Activated T-helper 2 cell treated with anti-CD3 and anti-CD28 coated beads, Interferon-gamma antibody, Interleukin-2, Interleukin-4, amounts not matched to agents 10 μg/mL and 5 μg/mL and 100 μg/mL, durations not matched to agents 14 hours and 24 hours and 36 hours (primary cell): Measurements from ENCODE around the gene ATF1. TPM values are rescaled to one million over a fixed set of nuclear protein-coding genes. Genes with fewer than 3 reads are reported as not detected.

ENCODE experiments used
- DNase-seq: peaks from one replicate; pipeline ENCODE4 v3.0.0; 2021; ENCODE audit warnings: low spot score
- H3K27ac Mint-ChIP-seq: one replicate; pipeline ENCODE4 v1.8.0; 2021; ENCODE audit warnings: mixed read lengths
- H3K27me3 Mint-ChIP-seq: one replicate; pipeline ENCODE4 v1.8.0; 2021; ENCODE audit warnings: low read depth, mixed read lengths
- H3K36me3 Mint-ChIP-seq: one replicate; pipeline ENCODE4 v1.8.0; 2021; ENCODE audit warnings: low read depth, mixed read lengths
- H3K4me1 Mint-ChIP-seq: one replicate; pipeline ENCODE4 v1.8.0; 2021; ENCODE audit warnings: low read depth, mixed read lengths
- H3K4me3 Mint-ChIP-seq: one replicate; pipeline ENCODE4 v1.8.0; 2021; ENCODE audit warnings: low read depth, mild to moderate bottlenecking, moderate library complexity, mixed read lengths
- H3K9me3 Mint-ChIP-seq: one replicate; pipeline ENCODE4 v1.8.0; 2021; ENCODE audit warnings: mixed read lengths
- intact Hi-C: fragments of 100-400 bp; cut with micrococcal nuclease; formaldehyde crosslinking; loops from one replicate; pipeline ENCODE4 v1.15.1; 2023
- total RNA-seq: library from RNA; stranded (reverse); gene quantifications from 2 replicates; pipeline ENCODE4 v1.2.3, GENCODE V29; 2022

ATF1 gene
- total RNA-seq, 1 donor from 2014 or later: 63.0 TPM

- Mint-ChIP-seq H3K9me3 (no peaks in the 10 kb centered on the region), H3K4me3 (no peak overlapping the region), H3K27me3 (no peaks in the 10 kb centered on the region), H3K4me1 (no peaks in the 10 kb centered on the region), H3K27ac (no peak overlapping the region), H3K36me3 (peaks cover 54% of the 10 kb centered on the region)
- intact Hi-C loops: loop anchor here (10.0 kb wide), 1 partner anchor 230 kb away; the partner anchor contains the start of gene DIP2B
- no peak for DNase-seq
Measured at GRCh38 chr12:50734409-50735263, 29.3 kb upstream of the ATF1 start.

GRCh38 chr12:50739611-50740010 is 24.3 kb upstream of the ATF1 start:
- H3K27ac Mint-ChIP-seq: peak overlapping the region; percentile 74

GRCh38 chr12:50740307-50740706 is 23.6 kb upstream of the ATF1 start:
- Mint-ChIP-seq H3K9me3 (no peaks in the 10 kb centered on the region), H3K4me3 (no peak overlapping the region), H3K4me1 (no peaks in the 10 kb centered on the region), H3K27me3 (no peaks in the 10 kb centered on the region), H3K27ac (peak overlapping the region; percentile 74), H3K36me3 (peaks cover 58% of the 10 kb centered on the region)
- DNase-seq: no peak
- intact Hi-C loops: no loop called here

More at GRCh38 chr12:50739611-50740010, 24.3 kb upstream of the ATF1 start:
- intact Hi-C loops: loop anchor here (10.0 kb wide), 1 partner anchor 235 kb away; the partner anchor contains the start of gene DIP2B
- no peaks in the 10 kb centered on the region for H3K27me3 Mint-ChIP-seq
- H3K4me3 Mint-ChIP-seq: no peak overlapping the region
- H3K36me3 Mint-ChIP-seq: peaks cover 62% of the 10 kb centered on the region
- no peaks in the 10 kb centered on the region for H3K9me3 Mint-ChIP-seq
- no peaks in the 10 kb centered on the region for H3K4me1 Mint-ChIP-seq
- DNase-seq: no peak

- H3K4me3 Mint-ChIP-seq: no peak overlapping the region
- H3K36me3 Mint-ChIP-seq: peaks cover 54% of the 10 kb centered on the region
- no peaks in the 10 kb centered on the region for H3K9me3 Mint-ChIP-seq
- H3K27ac Mint-ChIP-seq: no peak overlapping the region
- intact Hi-C loops: no loop called here
- no peaks in the 10 kb centered on the region for H3K4me1 Mint-ChIP-seq
- H3K27me3 Mint-ChIP-seq: no peaks in the 10 kb centered on the region
- no peak for DNase-seq
Measured at GRCh38 chr12:50742776-50743175, 21.1 kb upstream of the ATF1 start.

- no peak for DNase-seq
- no peaks in the 10 kb centered on the region for H3K4me1 Mint-ChIP-seq
- no peaks in the 10 kb centered on the region for H3K27me3 Mint-ChIP-seq
- no peak overlapping the region for H3K27ac Mint-ChIP-seq
- intact Hi-C loops: no loop called here
- no peaks in the 10 kb centered on the region for H3K9me3 Mint-ChIP-seq
- H3K36me3 Mint-ChIP-seq: peaks cover 40% of the 10 kb centered on the region
- H3K4me3 Mint-ChIP-seq: no peak overlapping the region
Measured at GRCh38 chr12:50745861-50746260, 18.0 kb upstream of the ATF1 start.

- Mint-ChIP-seq H3K4me3 (no peak overlapping the region), H3K27ac (no peak overlapping the region), H3K4me1 (no peaks in the 10 kb centered on the region), H3K9me3 (no peaks in the 10 kb centered on the region), H3K36me3 (peaks cover 35% of the 10 kb centered on the region), H3K27me3 (no peaks in the 10 kb centered on the region)
- intact Hi-C loops: no loop called here
- no peak for DNase-seq
Measured at GRCh38 chr12:50746431-50746830, 17.5 kb upstream of the ATF1 start.

GRCh38 chr12:50747817-50748216 is 16.1 kb upstream of the ATF1 start:
- Mint-ChIP-seq H3K27ac (no peak overlapping the region), H3K9me3 (no peaks in the 10 kb centered on the region), H3K4me1 (no peaks in the 10 kb centered on the region), H3K36me3 (peaks cover 24% of the 10 kb centered on the region), H3K4me3 (no peak overlapping the region), H3K27me3 (no peaks in the 10 kb centered on the region)
- DNase-seq: no peak
- intact Hi-C loops: no loop called here

GRCh38 chr12:50749459-50749882 is 14.4 kb upstream of the ATF1 start:
- H3K9me3 Mint-ChIP-seq: no peaks in the 10 kb centered on the region
- no peak for DNase-seq
- no peaks in the 10 kb centered on the region for H3K4me1 Mint-ChIP-seq
- intact Hi-C loops: no loop called here
- no peaks in the 10 kb centered on the region for H3K27me3 Mint-ChIP-seq
- no peak overlapping the region for H3K4me3 Mint-ChIP-seq
- peaks cover 17% of the 10 kb centered on the region for H3K36me3 Mint-ChIP-seq
- no peak overlapping the region for H3K27ac Mint-ChIP-seq

GRCh38 chr12:50750366-50750765 is 13.5 kb upstream of the ATF1 start:
- Mint-ChIP-seq H3K27ac (no peak overlapping the region), H3K36me3 (peaks cover 14% of the 10 kb centered on the region), H3K27me3 (no peaks in the 10 kb centered on the region), H3K4me1 (no peaks in the 10 kb centered on the region), H3K4me3 (no peak overlapping the region), H3K9me3 (no peaks in the 10 kb centered on the region)
- no peak for DNase-seq
- intact Hi-C loops: no loop called here

- Mint-ChIP-seq H3K4me1 (no peaks in the 10 kb centered on the region), H3K36me3 (peaks cover 6% of the 10 kb centered on the region), H3K27me3 (no peaks in the 10 kb centered on the region), H3K27ac (no peak overlapping the region), H3K4me3 (no peak overlapping the region), H3K9me3 (no peaks in the 10 kb centered on the region)
- DNase-seq: no peak
- intact Hi-C loops: no loop called here
Measured at GRCh38 chr12:50751948-50752721, 11.8 kb upstream of the ATF1 start.

GRCh38 chr12:50753232-50753769 is 10.6 kb upstream of the ATF1 start:
- H3K4me3 Mint-ChIP-seq: no peak overlapping the region
- no peaks in the 10 kb centered on the region for H3K9me3 Mint-ChIP-seq
- intact Hi-C loops: no loop called here
- H3K27me3 Mint-ChIP-seq: no peaks in the 10 kb centered on the region
- no peak overlapping the region for H3K27ac Mint-ChIP-seq
- peaks cover 4% of the 10 kb centered on the region for H3K36me3 Mint-ChIP-seq
- no peaks in the 10 kb centered on the region for H3K4me1 Mint-ChIP-seq
- DNase-seq: no peak

- peaks cover 23% of the 10 kb centered on the region for H3K4me1 Mint-ChIP-seq
- H3K27ac Mint-ChIP-seq: peak overlapping the region; percentile 97
- DNase-seq: peak; percentile 71
- peaks cover 4% of the 10 kb centered on the region for H3K9me3 Mint-ChIP-seq
- H3K36me3 Mint-ChIP-seq: peaks cover 22% of the 10 kb centered on the region
- H3K27me3 Mint-ChIP-seq: no peaks in the 10 kb centered on the region
- intact Hi-C loops: loop anchor here (1.0 to 10.0 kb wide), 7 partner anchors 20 to 560 kb away; partner anchors contain the start of genes BIN2, CSRNP2 and DIP2B
- peak overlapping the region; percentile 98 for H3K4me3 Mint-ChIP-seq
Measured at GRCh38 chr12:50764286-50765094, 589 bp downstream of the ATF1 start.
